Measurements from ENCODE around the gene SLC37A3. TPM values are rescaled to one million over a fixed set of nuclear protein-coding genes. Genes with fewer than 3 reads are reported as not detected.
A peak's percentile ranks its signal among the peaks of the same experiment; 100 is the strongest.

SLC37A3 gene
- total and polyA plus RNA-seq, 2 donors (not counting 1 experiment from before 2014, with no cell fraction given): 53.5 to 81.7 TPM

GRCh38 chr7:140310337-140311002, 87.9 kb downstream of the SLC37A3 start:
- no peaks in the 10 kb centered on the region for H4K20me1 ChIP-seq (ENCODE audit: control insufficient read depth, extremely low read depth, insufficient read depth, low read length)
- no peak overlapping the region for H3K4me3 ChIP-seq (replicated peaks in 1 of 4; ENCODE audit: control extremely low read depth in 1 of 4, insufficient read depth in 1 of 4, low read depth in 3 of 4, low read length in 4 of 4)
- no peak overlapping the region for H3K9ac ChIP-seq (ENCODE audit: insufficient read depth, low read length)
- no peaks in the 10 kb centered on the region for H3K9me3 ChIP-seq (ENCODE audit: control insufficient read depth, insufficient read depth, low read depth, low read length)
- DNase-seq (ENCODE audit: low read depth in 2 of 2): peak in 1 of 2 donors; percentile 23
- H3K4me2 ChIP-seq (ENCODE audit: extremely low read depth, insufficient read depth, low read length): no peak overlapping the region
- H3K27ac ChIP-seq (ENCODE audit: insufficient read depth, low read length): no peak overlapping the region
- no peak for TF ChIP-seq EZH2 (IDR thresholded peaks at IDR 0.05; ENCODE audit: low read length, missing control alignments)
- no peak for TF ChIP-seq CTCF (conservative IDR thresholded peaks at IDR 0.05 in 1 of 2, IDR thresholded peaks at IDR 0.05 in 1 of 2; ENCODE audit: low read depth in 1 of 2, low read length in 2 of 2)
- no peaks in the 10 kb centered on the region for H3K79me2 ChIP-seq (ENCODE audit: control insufficient read depth, insufficient read depth, low read length)
- no peaks in the 10 kb centered on the region for H3K4me1 ChIP-seq (ENCODE audit: control insufficient read depth, extremely low read depth, insufficient read depth, low read length)
- no peak overlapping the region for H2AFZ ChIP-seq (ENCODE audit: low read length)
- H3K36me3 ChIP-seq (ENCODE audit: control insufficient read depth, insufficient read depth, low read length): no peaks in the 10 kb centered on the region
- H3K27me3 ChIP-seq (ENCODE audit: control insufficient read depth, insufficient read depth, low read length): peaks cover 2% of the 10 kb centered on the region

- H3K4me3 ChIP-seq (replicated peaks in 1 of 4; ENCODE audit: control extremely low read depth in 1 of 4, insufficient read depth in 1 of 4, low read depth in 3 of 4, low read length in 4 of 4): no peak overlapping the region
- no peaks in the 10 kb centered on the region for H4K20me1 ChIP-seq (ENCODE audit: control insufficient read depth, extremely low read depth, insufficient read depth, low read length)
- TF ChIP-seq CTCF (conservative IDR thresholded peaks at IDR 0.05 in 1 of 2, IDR thresholded peaks at IDR 0.05 in 1 of 2; ENCODE audit: low read depth in 1 of 2, low read length in 2 of 2) (no peak), EZH2 (IDR thresholded peaks at IDR 0.05; ENCODE audit: low read length, missing control alignments) (no peak)
- H3K27ac ChIP-seq (ENCODE audit: insufficient read depth, low read length): no peak overlapping the region
- no peaks in the 10 kb centered on the region for H3K9me3 ChIP-seq (ENCODE audit: control insufficient read depth, insufficient read depth, low read depth, low read length)
- H2AFZ ChIP-seq (ENCODE audit: low read length): no peak overlapping the region
- no peak overlapping the region for H3K4me2 ChIP-seq (ENCODE audit: extremely low read depth, insufficient read depth, low read length)
- H3K4me1 ChIP-seq (ENCODE audit: control insufficient read depth, extremely low read depth, insufficient read depth, low read length): no peaks in the 10 kb centered on the region
- no peak overlapping the region for H3K9ac ChIP-seq (ENCODE audit: insufficient read depth, low read length)
- no peak for DNase-seq (ENCODE audit: low read depth in 2 of 2)
- peaks cover 2% of the 10 kb centered on the region for H3K27me3 ChIP-seq (ENCODE audit: control insufficient read depth, insufficient read depth, low read length)
- H3K79me2 ChIP-seq (ENCODE audit: control insufficient read depth, insufficient read depth, low read length): no peaks in the 10 kb centered on the region
- no peaks in the 10 kb centered on the region for H3K36me3 ChIP-seq (ENCODE audit: control insufficient read depth, insufficient read depth, low read length)
Measured at GRCh38 chr7:140308060-140308459, 90.3 kb downstream of the SLC37A3 start.

- Histone ChIP-seq H4K20me1 (ENCODE audit: control insufficient read depth, extremely low read depth, insufficient read depth, low read length) (no peaks in the 10 kb centered on the region), H3K79me2 (ENCODE audit: control insufficient read depth, insufficient read depth, low read length) (no peaks in the 10 kb centered on the region), H2AFZ (ENCODE audit: low read length) (no peak overlapping the region), H3K9ac (ENCODE audit: insufficient read depth, low read length) (no peak overlapping the region), H3K27me3 (ENCODE audit: control insufficient read depth, insufficient read depth, low read length) (peaks cover 2% of the 10 kb centered on the region), H3K4me1 (ENCODE audit: control insufficient read depth, extremely low read depth, insufficient read depth, low read length) (no peaks in the 10 kb centered on the region), H3K4me2 (ENCODE audit: extremely low read depth, insufficient read depth, low read length) (no peak overlapping the region), H3K27ac (ENCODE audit: insufficient read depth, low read length) (no peak overlapping the region), H3K36me3 (ENCODE audit: control insufficient read depth, insufficient read depth, low read length) (no peaks in the 10 kb centered on the region), H3K9me3 (ENCODE audit: control insufficient read depth, insufficient read depth, low read depth, low read length) (no peaks in the 10 kb centered on the region), H3K4me3 (replicated peaks in 1 of 4; ENCODE audit: control extremely low read depth in 1 of 4, insufficient read depth in 1 of 4, low read depth in 3 of 4, low read length in 4 of 4) (no peak overlapping the region)
- TF ChIP-seq EZH2 (IDR thresholded peaks at IDR 0.05; ENCODE audit: low read length, missing control alignments) (no peak), CTCF (conservative IDR thresholded peaks at IDR 0.05 in 1 of 2, IDR thresholded peaks at IDR 0.05 in 1 of 2; ENCODE audit: low read depth in 1 of 2, low read length in 2 of 2) (peak in 1 of 2 donors; percentile 18)
- DNase-seq (ENCODE audit: low read depth in 2 of 2): peak; percentile 27 to 40
Measured at GRCh38 chr7:140304191-140304799, 94.0 kb downstream of the SLC37A3 start.
